ENCODE data around the gene NOTCH2.

Gene NOTCH2

DNA sequence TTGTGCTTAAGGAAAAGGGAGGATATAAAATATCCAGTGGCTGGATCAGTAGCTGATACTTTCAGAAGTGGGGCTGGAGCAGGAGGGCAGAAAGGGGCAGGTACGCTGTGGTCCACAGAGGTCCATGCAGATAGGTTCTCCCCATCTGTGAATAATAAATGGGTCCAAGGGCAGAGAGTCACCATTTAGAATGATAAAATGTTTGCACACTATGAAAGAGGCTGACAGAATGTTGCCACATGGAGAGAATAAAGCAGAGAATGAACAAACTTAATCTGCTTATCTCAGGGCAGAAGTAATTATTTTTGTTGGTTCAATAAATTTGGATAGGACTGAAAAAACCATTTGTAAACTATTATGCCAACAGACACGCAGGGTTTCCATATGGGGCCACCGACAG is 156.5 kb downstream of the NOTCH2 start:
- in situ Hi-C loops (cut with HindIII; ENCODE audit: low sequenced_read_pairs) = no loop called here

DNA sequence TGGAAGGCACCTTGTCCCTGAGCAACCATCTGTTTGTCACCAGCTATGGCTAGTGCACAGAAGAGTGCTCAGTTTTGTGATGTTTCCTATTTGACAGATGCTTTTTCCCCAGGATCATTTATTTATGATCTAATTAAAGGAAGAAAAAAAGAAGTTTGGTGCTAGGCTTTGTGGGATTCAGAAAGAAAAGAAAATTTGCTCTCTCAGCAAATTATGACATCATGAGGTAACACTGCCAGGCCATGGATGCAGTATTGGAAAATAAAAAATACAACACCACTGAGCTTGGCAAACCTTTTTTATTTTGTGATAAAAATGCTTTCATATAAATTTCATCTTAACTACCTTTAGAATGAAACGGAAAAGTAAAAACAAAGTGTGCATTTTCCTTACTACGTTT is 157.7 kb downstream of the NOTCH2 start:
- in situ Hi-C loops (cut with HindIII; ENCODE audit: low sequenced_read_pairs) = no loop called here

GRCh38 chr1:119910618-119911017 is 158.8 kb downstream of the NOTCH2 start:
- in situ Hi-C loops (cut with HindIII; ENCODE audit: low sequenced_read_pairs) = no loop called here

GRCh38 chr1:119909890-119910596 is 159.4 kb downstream of the NOTCH2 start:
- in situ Hi-C loops (cut with HindIII; ENCODE audit: low sequenced_read_pairs) = no loop called here

- in situ Hi-C loops (cut with HindIII; ENCODE audit: low sequenced_read_pairs) = no loop called here
Measured at GRCh38 chr1:119908661-119909060, 160.8 kb downstream of the NOTCH2 start.

DNA sequence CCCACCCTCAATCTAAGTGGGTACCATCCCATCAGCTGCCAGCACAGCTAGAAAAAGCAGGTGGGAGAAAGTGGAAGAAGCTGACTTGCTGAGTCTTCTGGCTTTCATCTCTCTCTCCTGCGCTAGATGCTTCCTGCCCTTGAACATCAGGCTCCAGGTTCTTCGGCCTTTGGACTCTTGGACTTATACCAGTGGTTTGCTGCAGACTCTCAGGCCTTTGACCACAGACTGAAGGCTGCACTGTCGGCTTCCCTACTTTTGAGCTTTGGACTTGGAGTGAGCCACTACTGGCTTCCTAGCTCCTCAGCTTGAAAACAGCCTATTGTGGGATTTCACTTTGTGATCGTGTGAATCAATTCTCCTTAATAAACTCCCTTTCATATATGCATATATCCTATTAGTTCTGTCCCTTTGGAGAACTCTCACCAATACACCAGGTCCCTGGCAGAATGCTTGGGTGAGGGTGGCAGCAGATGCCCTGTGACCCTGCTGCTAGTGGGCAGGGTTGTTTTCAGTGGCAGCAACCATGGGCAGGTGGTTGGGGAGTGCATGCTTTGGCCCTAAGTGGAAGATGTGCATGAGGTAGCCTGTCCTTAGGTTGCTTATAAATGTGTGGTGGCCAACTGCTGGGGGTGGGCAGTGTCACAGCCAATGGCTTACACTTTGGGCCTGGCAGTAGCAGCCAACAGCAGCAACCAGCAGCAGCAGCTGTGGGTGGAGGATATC is 162.4 kb downstream of the NOTCH2 start:
- in situ Hi-C loops (cut with HindIII; ENCODE audit: low sequenced_read_pairs) = no loop called here

- in situ Hi-C loops (cut with HindIII; ENCODE audit: low sequenced_read_pairs) = no loop called here
Measured at GRCh38 chr1:119903443-119903835, 166.0 kb downstream of the NOTCH2 start.

DNA sequence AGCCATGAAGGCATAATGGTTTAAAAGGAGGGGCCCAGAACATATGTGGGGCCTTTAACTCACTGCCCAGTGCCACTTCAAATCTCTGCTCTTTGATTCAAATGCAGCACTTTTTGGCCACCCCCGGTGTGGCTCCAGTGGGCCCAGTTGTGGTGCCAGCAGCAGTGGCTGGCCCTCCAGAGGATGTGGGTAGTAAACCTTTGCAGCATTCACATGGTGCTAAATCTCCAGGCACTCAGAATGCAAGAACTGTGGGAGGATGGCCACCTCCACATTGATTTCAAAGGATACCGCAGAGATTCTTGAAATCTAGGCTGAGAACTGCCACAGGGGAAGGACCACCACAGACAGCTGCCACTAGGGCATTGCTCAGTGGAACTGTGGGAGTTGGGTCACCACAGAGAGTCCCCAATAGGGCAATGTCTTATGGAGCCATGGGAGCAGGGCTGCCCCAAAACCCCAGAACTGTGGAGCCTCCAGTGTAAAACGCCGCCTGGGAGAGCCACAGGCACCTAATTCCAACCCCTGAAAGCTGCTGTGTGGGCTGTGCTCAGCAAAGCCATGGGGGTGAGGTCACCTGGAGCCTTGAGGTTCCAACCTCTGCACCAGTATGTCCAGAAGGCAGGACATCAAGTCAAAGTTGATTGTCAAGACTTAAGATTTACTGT is 166.6 kb downstream of the NOTCH2 start:
- in situ Hi-C loops (cut with HindIII; ENCODE audit: low sequenced_read_pairs) = no loop called here

GRCh38 chr1:119898981-119899720 is 170.3 kb downstream of the NOTCH2 start:
- in situ Hi-C loops (cut with HindIII; ENCODE audit: low sequenced_read_pairs) = no loop called here

DNA sequence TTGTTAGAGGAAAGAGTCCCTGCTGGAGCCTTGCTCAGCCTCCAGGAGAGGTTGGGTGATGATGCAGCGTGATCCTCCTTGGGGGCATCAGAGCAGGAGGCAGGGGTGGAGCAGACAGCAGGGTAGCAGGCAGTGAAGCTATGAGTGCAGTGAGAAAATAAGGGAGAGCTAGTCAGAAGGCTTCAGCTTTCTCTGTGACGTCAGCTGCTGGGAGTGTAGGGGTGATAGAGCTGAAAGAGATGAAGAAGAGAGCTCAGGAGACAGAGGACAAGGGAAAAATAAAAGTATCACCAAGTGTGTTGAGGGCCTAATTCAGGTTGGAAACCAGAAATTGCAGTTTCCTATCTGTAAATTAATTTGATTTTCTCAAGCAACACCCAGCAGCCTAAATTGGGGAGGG is 170.9 kb downstream of the NOTCH2 start:
- in situ Hi-C loops (cut with HindIII; ENCODE audit: low sequenced_read_pairs) = no loop called here

DNA sequence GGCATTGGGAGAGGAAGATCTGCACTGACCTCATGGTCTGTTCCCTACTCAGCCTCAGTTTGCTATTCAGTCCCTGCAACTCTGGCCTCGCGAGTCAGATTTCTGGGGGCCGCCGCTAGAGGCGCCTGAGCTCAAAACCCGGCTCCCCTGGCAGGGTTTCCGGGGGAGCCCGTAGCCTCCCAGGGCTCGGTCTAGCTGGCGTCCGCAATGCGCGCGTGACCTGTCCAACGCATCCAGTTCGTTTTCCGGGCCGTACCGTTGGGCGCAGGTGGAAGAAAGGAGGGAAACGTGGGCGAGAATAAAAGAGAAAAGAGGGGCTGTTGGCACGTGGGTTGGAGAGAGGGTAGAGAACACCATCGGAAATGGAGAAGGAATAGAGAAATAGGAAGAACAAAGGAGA is 173.2 kb downstream of the NOTCH2 start, which contains the start of gene ADAM30:
Gene ADAM30, minus strand, starts transcription at position 213 of the 400 bp plus-strand sequence. Its CDS starts 179 bp downstream, at position 34.
- in situ Hi-C loops (cut with HindIII; ENCODE audit: low sequenced_read_pairs) = no loop called here

- in situ Hi-C loops (cut with HindIII; ENCODE audit: low sequenced_read_pairs) = no loop called here
Measured at GRCh38 chr1:119895102-119895501, 174.4 kb downstream of the NOTCH2 start.

DNA sequence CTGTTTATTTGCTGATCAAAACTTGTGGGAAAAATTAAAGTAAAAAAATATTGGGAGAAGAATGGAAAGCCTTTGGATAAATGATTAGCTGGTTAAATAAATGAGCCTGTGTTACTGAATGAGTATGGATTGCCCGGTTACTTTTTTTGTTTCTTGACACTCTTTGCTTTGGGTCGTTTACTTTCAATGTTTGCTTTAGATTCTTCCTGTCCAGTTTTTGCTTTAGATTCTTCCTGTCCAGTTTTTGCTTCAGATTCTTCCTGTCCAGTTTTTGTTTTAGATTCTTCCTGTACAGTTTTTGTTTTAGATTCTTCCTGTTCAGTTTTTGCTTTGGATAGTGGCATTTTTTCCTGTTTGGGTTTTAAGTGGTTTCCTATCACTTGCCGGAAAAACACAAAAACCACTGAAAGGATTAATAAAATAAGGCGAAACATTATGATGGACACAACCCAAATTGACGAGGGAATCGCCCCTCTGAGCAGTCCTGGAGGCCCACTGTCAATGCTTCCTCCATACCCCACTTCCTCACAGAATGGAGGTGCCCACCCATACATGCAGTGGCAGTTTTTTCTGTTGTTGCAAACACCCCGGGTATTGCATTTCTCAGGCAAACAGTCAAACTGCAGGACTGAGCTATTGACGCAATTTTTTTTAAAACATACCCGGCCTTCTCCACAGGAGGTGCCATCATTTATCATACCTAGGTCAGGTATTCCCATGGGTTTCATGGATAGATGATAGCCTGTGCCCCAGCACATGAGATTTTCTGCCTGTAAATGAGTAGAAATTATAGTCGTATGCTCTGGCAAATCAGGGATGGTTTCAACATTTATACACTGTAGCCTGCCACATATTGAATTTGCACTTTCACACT is 175.4 kb downstream of the NOTCH2 start:
- in situ Hi-C loops (cut with HindIII; ENCODE audit: low sequenced_read_pairs) = no loop called here

- in situ Hi-C loops (cut with HindIII; ENCODE audit: low sequenced_read_pairs) = no loop called here
Measured at GRCh38 chr1:119893238-119893791, 176.1 kb downstream of the NOTCH2 start.

DNA sequence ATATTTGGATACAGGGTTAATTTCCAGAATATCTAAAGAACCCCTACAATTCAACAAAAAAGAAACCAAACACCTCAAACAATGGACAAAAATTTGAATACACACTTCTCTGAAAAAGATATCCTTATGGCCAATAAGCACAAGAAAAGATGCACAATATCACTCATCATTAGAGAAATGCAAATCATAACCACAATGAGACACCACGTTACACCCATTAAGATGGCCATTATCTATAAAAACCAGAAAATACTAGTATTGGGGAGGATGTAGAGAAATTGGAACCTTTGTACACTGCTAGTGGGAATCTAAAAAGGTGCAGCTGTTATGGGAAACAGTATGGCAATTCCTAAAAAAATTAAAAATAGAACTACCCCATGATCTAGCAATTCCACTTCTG is 178.1 kb downstream of the NOTCH2 start:
- in situ Hi-C loops (cut with HindIII; ENCODE audit: low sequenced_read_pairs) = no loop called here

DNA sequence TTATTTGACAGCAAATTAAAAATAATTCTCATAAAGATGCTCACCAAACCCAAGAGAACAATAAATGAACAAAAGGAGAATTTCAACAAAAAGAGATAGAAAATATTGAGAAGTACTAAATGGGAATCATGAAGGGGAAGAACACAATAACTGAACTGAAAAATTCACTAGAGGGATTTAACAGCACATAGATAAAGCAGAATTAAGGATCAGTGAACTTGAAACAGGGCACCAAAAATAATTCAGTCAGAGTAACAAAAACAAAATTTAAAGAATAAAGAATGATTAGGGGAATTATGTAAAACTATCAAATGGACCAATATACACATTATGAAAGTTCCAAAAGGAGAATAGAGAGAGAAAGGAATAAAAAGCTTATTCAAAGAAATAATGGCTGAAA is 181.0 kb downstream of the NOTCH2 start:
- in situ Hi-C loops (cut with HindIII; ENCODE audit: low sequenced_read_pairs) = no loop called here

DNA sequence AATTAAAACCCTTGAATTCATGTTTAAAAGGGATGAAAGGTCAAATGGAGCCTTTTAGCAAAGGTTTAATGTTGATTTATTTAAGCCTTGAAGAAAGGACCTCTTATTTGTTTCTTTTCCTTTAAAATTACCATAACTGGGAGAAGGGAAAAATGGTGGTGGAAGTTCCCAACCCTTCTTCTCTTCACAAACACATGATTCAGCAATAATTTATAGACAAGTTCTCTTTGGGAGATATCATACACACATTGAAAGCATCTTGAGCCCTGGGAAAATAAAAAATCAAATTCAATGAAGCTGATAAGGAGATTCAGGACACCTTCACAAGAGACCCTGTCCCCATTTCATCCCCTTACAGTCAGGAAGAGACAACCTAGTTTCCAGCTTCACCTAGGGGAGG is 182.0 kb downstream of the NOTCH2 start:
- in situ Hi-C loops (cut with HindIII; ENCODE audit: low sequenced_read_pairs) = no loop called here

- in situ Hi-C loops (cut with HindIII; ENCODE audit: low sequenced_read_pairs) = no loop called here
Measured at GRCh38 chr1:119885903-119886783, 183.3 kb downstream of the NOTCH2 start.

GRCh38 chr1:119884711-119885110 is 184.8 kb downstream of the NOTCH2 start:
- in situ Hi-C loops (cut with HindIII; ENCODE audit: low sequenced_read_pairs) = no loop called here
